Gastroesophageal sphincter (tissue), 3 donors: ENCODE data around the gene AUTS2.

Experiments used
- EP300 ChIP-seq: sonication (generic); formaldehyde crosslinking; IDR thresholded peaks from one replicate; pipeline ENCODE4 v1.6.1; 2017; ENCODE audit warnings: antibody characterized with exemption, mild to moderate bottlenecking
- POLR2A ChIP-seq, 2 donors: fragments of 450-650 bp; IDR thresholded peaks; one replicate each; pipeline ENCODE4 v1.6.1; 2017; ENCODE audit warnings: antibody characterized with exemption in 2 of 2, mild to moderate bottlenecking in 2 of 2, moderate library complexity in 1 of 2
- POLR2AphosphoS5 ChIP-seq: sonication (generic); formaldehyde crosslinking; IDR thresholded peaks from one replicate; pipeline ENCODE4 v1.6.1; 2017; ENCODE audit warnings: antibody characterized with exemption
- TF ChIP-seq, protein P1 (sequence below), 4 experiments: fragments of 200-600 bp in 2 of 4; fragments of 450-650 bp in 2 of 4; sonication (generic) in 1 of 4; IDR thresholded peaks; one replicate each; pipeline ENCODE4 v1.5.1; 2017 to 2019; ENCODE audit warnings: antibody characterized with exemption in 4 of 4, mild to moderate bottlenecking in 2 of 4, moderate library complexity in 2 of 4

DNA sequence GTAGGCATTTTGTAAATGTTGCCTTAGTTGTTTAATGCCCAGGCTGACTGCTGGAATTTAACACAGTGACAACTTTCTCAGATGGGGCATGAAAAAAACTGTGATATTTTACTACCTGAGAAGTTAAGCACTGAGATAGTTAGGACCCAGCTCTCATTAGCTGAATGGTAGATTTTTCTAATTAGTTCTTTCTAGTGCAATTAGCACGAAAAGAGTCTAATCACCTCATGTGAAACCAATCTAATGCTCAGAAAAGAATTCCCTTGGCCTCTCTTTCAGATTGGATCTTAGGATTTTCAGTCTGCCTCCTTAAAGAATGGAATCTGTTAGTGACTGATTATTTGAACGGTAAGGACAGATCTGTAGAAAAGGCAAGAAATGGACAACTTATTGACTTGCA is 743.2 kb downstream of the AUTS2 start:
- no peak for TF ChIP-seq POLR2A (IDR thresholded peaks at IDR 0.05)
- no peak for TF ChIP-seq POLR2AphosphoS5
- TF ChIP-seq, protein P1, sequence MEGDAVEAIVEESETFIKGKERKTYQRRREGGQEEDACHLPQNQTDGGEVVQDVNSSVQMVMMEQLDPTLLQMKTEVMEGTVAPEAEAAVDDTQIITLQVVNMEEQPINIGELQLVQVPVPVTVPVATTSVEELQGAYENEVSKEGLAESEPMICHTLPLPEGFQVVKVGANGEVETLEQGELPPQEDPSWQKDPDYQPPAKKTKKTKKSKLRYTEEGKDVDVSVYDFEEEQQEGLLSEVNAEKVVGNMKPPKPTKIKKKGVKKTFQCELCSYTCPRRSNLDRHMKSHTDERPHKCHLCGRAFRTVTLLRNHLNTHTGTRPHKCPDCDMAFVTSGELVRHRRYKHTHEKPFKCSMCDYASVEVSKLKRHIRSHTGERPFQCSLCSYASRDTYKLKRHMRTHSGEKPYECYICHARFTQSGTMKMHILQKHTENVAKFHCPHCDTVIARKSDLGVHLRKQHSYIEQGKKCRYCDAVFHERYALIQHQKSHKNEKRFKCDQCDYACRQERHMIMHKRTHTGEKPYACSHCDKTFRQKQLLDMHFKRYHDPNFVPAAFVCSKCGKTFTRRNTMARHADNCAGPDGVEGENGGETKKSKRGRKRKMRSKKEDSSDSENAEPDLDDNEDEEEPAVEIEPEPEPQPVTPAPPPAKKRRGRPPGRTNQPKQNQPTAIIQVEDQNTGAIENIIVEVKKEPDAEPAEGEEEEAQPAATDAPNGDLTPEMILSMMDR (IDR thresholded peaks at IDR 0.05), result no peak
- no peak for TF ChIP-seq EP300
